DMS153 treated with DMSO at 0.1 percent for 48 hours (cell line): ENCODE data around the gene SEMA3F.

Experiments used
- DNase-seq: peaks from one replicate; lab custom pipeline; 2025; ENCODE audit not compliant: unreplicated experiment; lab: John Stamatoyannopoulos, UW

The SEMA3F gene

DNA sequence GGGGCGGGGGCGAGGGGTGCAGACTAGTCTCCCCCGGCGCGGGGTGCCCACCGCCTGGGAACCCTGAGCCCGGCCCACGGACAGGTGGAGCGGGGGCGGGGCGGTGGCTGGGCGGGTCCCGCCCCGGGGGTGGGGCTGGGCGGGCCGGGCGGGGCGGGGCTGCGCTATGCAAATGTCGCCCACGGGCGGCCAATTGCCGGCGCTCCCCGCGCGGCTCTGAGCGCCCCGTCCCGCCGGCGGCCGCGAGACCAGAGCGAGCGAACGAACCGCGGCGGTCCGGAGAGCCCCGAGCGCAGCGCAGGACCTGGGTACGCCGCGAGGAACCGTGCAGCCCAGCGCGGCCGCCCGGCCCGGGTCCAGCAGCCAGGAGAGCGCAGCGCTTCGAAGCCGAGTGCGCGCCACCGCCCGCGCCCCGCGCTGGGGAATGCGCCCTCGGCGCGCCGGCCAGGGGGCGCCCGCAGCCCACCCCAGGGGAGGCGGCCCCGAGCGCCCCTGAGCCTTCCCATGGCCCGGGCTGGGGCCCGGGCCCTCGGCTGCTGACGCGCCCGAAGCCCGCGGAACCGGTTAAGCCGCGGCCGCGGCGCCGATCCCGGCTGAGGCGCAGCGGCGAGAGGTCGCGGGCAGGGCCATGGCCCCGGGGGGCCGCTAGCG, at the start of gene SEMA3F:
Gene SEMA3F (plus strand): TSS at position 485 of the 651 bp plus-strand sequence. CDS start 4,299 bp downstream, outside the sequence.
- peak; percentile 17 for DNase-seq

DNA sequence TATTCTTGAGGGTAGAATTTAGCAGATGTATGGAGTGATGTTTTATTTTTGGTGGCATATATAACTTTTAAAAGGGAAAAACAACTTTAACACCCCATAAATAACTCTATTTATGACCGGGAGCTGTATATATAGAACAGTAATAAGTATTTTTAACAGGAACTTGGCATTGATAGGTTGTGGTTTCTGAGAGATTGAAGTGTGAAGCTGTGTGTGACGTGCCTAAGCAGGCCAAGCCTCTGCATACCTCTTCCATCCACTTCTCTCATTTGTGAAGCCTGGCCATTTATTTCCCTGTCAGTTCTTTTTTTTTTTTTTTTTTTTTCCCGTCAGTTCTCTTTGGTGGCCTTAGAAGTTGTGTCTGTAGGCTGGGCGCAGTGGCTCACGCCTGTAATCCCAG, 43.4 kb upstream of the SEMA3F start:
- DNase-seq: no peak

DNA sequence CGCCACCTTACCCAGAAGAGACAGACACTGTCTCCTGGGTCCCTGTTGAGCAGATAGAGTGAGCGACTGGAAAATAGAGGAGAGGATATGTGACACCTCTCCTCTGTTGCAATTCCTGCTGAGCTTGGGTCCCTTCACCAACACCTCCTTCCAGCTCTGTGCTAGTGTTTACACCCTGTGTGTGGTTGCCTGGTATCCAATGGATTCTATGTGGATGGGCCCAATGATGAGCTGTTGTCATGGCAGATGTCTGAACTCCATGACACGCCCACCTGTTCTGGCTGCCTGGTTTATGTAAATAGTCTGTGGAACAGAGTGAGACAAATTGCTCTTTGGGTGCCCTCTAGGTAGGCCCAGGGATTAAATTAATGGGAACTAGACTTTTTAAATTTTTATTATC, 42.7 kb upstream of the SEMA3F start:
- no peak for DNase-seq

GRCh38 chr3:50117120-50117519, 38.0 kb upstream of the SEMA3F start:
- no peak for DNase-seq

- no peak for DNase-seq
Observed at GRCh38 chr3:50118237-50118636, 36.9 kb upstream of the SEMA3F start.

- no peak for DNase-seq
Observed at GRCh38 chr3:50119786-50120185, 35.3 kb upstream of the SEMA3F start.

GRCh38 chr3:50120364-50121071, 34.6 kb upstream of the SEMA3F start:
- no peak for DNase-seq

- DNase-seq: peak; percentile 9
Observed at GRCh38 chr3:50121072-50122032, 33.8 kb upstream of the SEMA3F start.

DNA sequence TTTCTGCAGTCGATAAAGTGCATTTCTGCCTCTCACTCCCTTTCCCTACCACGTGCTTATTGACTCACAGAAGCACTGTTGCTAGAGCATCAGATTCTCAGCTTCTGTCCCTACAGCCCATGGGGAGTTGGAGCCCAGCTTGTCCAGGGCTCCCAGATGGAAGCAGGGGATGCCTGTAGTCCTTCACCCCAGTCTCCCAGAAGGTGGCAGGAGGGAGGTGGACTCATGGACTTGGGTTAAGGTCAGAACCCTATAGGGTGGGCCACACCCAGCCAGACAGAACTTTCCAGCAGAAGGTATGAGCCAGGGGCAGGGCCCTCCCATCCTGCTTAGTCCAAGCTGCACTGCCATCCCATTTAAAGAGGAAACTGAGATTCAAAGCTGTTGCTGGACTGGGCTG, 33.1 kb upstream of the SEMA3F start:
- DNase-seq: no peak

- no peak for DNase-seq
Observed at GRCh38 chr3:50122661-50123391, 32.3 kb upstream of the SEMA3F start.

GRCh38 chr3:50123394-50124051, 31.6 kb upstream of the SEMA3F start:
- no peak for DNase-seq

GRCh38 chr3:50124052-50124799, 30.9 kb upstream of the SEMA3F start:
- no peak for DNase-seq

GRCh38 chr3:50124800-50125178, 30.3 kb upstream of the SEMA3F start:
- DNase-seq: no peak

- DNase-seq: no peak
Observed at GRCh38 chr3:50125541-50126286, 29.4 kb upstream of the SEMA3F start.

GRCh38 chr3:50126287-50127211, 28.6 kb upstream of the SEMA3F start:
- DNase-seq: no peak

- DNase-seq: no peak
Observed at GRCh38 chr3:50127251-50127691, 27.9 kb upstream of the SEMA3F start.

GRCh38 chr3:50128001-50128400, 27.1 kb upstream of the SEMA3F start:
- no peak for DNase-seq

GRCh38 chr3:50130436-50130835, 24.7 kb upstream of the SEMA3F start:
- no peak for DNase-seq
